K562 (cell line): ENCODE data around the gene BCKDK.

Source experiments
- CEBPB ChIP-seq: fragments of 450-650 bp; IDR thresholded peaks from 2 replicates; pipeline ENCODE4 v1.6.1; 2016; ENCODE audit warnings: missing genetic modification characterization, missing compliant biosample characterization
- EP300 ChIP-seq: IDR thresholded peaks from 2 replicates; pipeline ENCODE4 v1.6.1; 2012; ENCODE audit warnings: low read length, improper control_type of control experiment
- EWSR1 ChIP-seq: fragments of 450-650 bp; IDR thresholded peaks from 2 replicates; pipeline ENCODE4 v1.6.1; 2018; ENCODE audit warnings: borderline replicate concordance, mild to moderate bottlenecking, low read depth, moderate library complexity; ENCODE audit not compliant: partially characterized antibody
- GABPB1 ChIP-seq: sonication (generic); formaldehyde crosslinking; IDR thresholded peaks from 2 replicates; pipeline ENCODE4 v1.8.0; 2022; ENCODE audit warnings: mild to moderate bottlenecking, missing genetic modification reagents
- KLF13 ChIP-seq: fragments of 450-650 bp; IDR thresholded peaks from 2 replicates; pipeline ENCODE4 v1.6.1; 2016; ENCODE audit warnings: missing genetic modification characterization, low read depth, mild to moderate bottlenecking, missing compliant biosample characterization, moderate library complexity, borderline replicate concordance
- KLF16 ChIP-seq: IDR thresholded peaks from 2 replicates; pipeline ENCODE4 v1.6.1; 2016; ENCODE audit warnings: antibody characterized with exemption
- POLR2A ChIP-seq: fragments of 450-650 bp; conservative IDR thresholded peaks from 2 replicates; pipeline ENCODE4 v1.6.1; 2016
- PREB ChIP-seq: sonication (generic); formaldehyde crosslinking; IDR thresholded peaks from 2 replicates; pipeline ENCODE4 v1.8.1; 2023; ENCODE audit warnings: mild to moderate bottlenecking, missing genetic modification reagents
- SREBF1 ChIP-seq: fragments of 150-350 bp; IDR thresholded peaks from 2 replicates; pipeline ENCODE4 v1.6.1; 2014; ENCODE audit warnings: antibody characterized with exemption, low read depth, low read length, borderline replicate concordance
- TRIM28 ChIP-seq: fragments of 450-650 bp; IDR thresholded peaks from 2 replicates; pipeline ENCODE4 v1.6.1; 2017
- TF ChIP-seq, protein P1 (sequence below): sonication (generic); formaldehyde crosslinking; IDR thresholded peaks from 2 replicates; pipeline ENCODE4 v1.9.0; 2022; ENCODE audit warnings: mild to moderate bottlenecking, missing genetic modification reagents

DNA sequence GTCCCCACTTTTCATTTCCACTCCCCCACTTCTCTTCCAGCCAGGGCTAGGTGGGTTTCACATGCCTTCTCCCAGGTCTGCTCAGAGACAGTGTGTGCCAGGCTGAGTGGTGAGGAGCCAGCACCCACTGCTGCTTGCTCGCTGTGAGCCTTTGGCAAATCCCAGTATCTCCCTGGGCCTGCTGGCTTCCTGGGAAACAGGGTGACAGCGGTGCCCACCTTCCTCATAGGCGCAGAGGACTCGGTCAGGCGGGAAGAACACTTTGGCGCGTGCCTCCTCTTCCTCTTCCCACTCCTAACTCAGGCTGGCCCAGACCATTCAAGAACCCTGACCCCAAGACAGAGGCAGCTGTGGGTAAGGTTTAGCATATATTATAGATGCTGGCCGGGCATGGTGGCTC lies 19.0 kb upstream of the BCKDK start:
- TF ChIP-seq CEBPB (tag) (no peak), POLR2A (no peak), TRIM28 (no peak), EP300 (no peak), SREBF1 (no peak), PREB (CRISPR knock-in tag) (no peak), KLF13 (no peak), KLF16 (no peak), EWSR1 (no peak), GABPB1 (no peak)
- TF ChIP-seq, protein P1, sequence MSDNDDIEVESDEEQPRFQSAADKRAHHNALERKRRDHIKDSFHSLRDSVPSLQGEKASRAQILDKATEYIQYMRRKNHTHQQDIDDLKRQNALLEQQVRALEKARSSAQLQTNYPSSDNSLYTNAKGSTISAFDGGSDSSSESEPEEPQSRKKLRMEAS (CRISPR knock-in tag) = no peak
